Measurements from ENCODE around the gene CRTAP.
"Not testable (repeated sequence)": the region's sequence is repeated elsewhere in the genome, so short reads cannot be mapped to it uniquely, and the experiment has no call there.

The CRTAP gene

DNA sequence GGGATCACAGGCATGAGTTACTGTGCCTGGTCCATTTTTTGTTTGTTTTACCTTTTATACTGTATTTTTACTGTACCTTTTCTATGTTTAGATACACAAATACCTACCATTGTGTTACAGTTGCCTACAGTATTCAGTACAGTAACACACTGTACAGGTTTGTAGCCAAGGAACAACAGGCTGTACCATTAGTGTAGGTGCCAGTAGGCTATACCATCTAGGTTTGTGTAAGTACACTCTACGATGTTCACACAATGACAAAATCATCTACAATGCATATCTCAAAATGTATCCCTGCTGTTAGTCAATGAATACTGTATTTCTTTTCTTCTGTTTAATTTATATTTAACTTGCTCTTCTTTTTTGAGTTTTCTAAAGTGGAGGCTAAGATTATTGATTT lies 67.8 kb downstream of the CRTAP start:
- not testable (repeated sequence) for DNase-seq

DNA sequence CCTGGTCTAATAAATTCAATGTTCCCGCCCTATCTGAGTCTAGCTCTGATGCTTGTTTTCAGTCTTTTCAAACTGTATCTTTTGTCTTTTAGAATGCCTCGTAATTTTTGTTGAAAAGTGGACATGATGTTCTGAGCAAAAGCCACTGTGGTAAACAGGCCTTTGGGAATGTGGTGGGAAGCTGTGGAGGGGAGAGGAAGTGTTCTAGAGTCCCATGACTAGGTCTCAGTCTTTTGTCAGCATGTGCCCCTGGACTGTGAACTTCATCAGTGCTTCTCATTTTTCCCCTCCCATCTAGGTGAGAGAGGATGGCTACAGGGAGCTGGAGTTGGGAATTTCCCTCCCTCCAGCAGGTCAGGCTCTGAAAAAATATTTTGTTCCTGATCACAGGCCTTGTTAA lies 71.0 kb downstream of the CRTAP start:
- no peak for DNase-seq

DNA sequence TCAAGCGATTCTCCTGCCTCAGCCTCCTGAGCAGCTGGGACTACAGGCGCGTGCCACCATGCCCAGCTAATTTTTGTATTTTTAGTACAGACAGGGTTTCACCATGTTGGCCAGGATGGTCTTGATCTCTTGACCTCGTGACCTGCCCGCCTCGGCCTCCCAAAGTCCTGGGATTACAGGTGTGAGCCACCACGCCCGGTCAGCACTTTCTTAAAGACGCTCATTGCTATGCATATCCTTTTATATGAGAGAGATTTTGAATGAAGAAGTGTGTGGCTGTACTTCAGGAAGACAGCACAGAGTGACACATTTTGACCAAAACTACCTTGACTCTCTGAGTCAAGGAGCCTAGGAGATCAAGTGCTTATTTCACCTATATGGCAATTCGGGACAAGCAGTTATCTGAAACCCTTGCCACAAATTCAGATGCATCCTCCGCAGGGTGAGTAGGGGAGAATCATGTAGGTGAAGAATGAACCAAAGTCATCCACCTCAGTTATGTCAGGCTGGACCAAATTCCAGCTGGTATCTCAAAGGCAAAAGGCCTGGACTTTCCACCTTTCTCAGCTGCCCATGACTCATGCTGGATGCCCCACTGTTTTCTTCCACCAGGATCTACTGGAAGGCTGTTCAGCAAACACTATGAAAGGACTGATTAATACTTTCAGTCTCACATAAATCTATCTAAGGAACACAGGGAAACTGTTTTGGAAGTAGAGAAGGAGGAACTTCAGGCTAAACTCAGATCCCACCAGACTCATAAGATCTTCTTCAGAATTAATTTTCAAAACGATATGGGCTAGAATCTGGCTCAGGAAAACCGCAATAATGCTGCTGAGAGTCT lies 72.9 kb downstream of the CRTAP start:
- DNase-seq = no peak

DNA sequence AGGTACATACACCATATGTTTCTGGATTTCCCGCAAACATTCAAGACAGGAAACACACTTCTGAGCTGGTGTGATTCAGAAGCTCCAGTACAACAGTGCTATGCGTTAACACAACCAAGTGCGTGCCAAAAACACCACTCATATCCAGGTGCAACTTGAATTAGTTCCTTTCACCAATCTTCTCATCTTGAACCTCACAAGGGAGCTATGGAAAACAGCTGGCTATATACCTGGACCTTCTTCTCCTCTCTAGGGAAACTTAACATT lies 73.5 kb downstream of the CRTAP start:
- DNase-seq = no peak

DNA sequence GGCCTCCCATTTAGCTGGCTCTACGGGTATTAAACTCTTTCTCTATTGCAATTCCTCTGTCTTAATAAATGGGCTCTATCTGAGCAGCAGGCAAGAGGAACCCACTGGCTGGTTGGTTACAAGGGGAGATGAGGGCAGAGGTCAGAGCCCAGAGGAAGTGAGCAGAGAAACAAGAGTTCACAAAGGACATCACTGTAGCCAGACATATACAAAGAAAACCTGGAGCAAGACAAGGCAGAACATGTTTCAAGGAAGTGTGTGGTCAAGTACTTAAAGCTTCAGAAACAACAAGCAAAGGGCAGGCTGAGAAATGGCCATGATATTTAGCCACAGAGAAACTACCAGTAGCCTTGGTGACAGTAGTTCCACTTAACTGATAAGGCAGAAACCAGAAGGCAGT lies 80.5 kb downstream of the CRTAP start:
- no peak for DNase-seq

DNA sequence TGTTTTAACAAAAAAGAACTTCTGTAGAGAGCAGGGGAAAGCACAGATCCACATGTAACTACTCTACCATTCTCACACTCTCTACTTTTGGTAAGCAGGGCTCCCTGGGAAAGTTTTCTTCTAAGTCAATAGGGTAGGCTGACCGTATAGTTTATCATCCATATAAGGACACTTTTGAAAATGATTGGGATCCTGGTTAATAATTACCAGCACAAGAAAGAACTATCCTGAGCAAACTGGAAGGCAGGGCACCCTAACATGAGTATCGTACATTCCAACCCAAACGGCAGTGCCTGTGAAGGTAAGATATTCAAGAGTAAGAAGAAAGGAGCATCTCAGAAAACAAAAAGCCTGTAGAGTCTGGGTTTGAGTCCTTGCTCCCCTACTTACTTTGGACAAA lies 82.7 kb downstream of the CRTAP start:
- DNase-seq = no peak

Data from CD4-positive, alpha-beta T cell treated with Interleukin-6 for 4 hours (primary cell).